NOMO-1 treated with DMSO at 0.1 percent for 48 hours (cell line): Measurements from ENCODE around the gene GSG1L2.
A peak's percentile ranks its signal among the peaks of the same experiment; 100 is the strongest.

Source experiments
- DNase-seq: peaks from one replicate; lab custom pipeline; 2025; ENCODE audit not compliant: unreplicated experiment; lab: John Stamatoyannopoulos, UW

Gene GSG1L2

GRCh38 chr17:9821921-9822320 lies at the start of gene GSG1L2:
Gene GSG1L2 (minus strand): TSS chr17:9822079. CDS start chr17:9822071, 8 bp downstream.
- DNase-seq = no peak

- DNase-seq = no peak
Observed at GRCh38 chr17:9868552-9868951, 46.7 kb upstream of the GSG1L2 start.

- peak; percentile 35 for DNase-seq
Observed at GRCh38 chr17:9865586-9865985, 43.7 kb upstream of the GSG1L2 start.

GRCh38 chr17:9862949-9863348 lies 41.1 kb upstream of the GSG1L2 start:
- DNase-seq = no peak

GRCh38 chr17:9862220-9862619 lies 40.3 kb upstream of the GSG1L2 start:
- DNase-seq = no peak

GRCh38 chr17:9860851-9861250 lies 39.0 kb upstream of the GSG1L2 start:
- no peak for DNase-seq

GRCh38 chr17:9859781-9860180 lies 37.9 kb upstream of the GSG1L2 start:
- DNase-seq = no peak

- no peak for DNase-seq
Observed at GRCh38 chr17:9855036-9855435, 33.2 kb upstream of the GSG1L2 start.

- DNase-seq = no peak
Observed at GRCh38 chr17:9854255-9854654, 32.4 kb upstream of the GSG1L2 start.

- no peak for DNase-seq
Observed at GRCh38 chr17:9850151-9850550, 28.3 kb upstream of the GSG1L2 start.

- no peak for DNase-seq
Observed at GRCh38 chr17:9845306-9845705, 23.4 kb upstream of the GSG1L2 start.

GRCh38 chr17:9844153-9844552 lies 22.3 kb upstream of the GSG1L2 start:
- no peak for DNase-seq

GRCh38 chr17:9843152-9844010 lies 21.5 kb upstream of the GSG1L2 start:
- no peak for DNase-seq

- no peak for DNase-seq
Observed at GRCh38 chr17:9842057-9842758, 20.3 kb upstream of the GSG1L2 start.

- no peak for DNase-seq
Observed at GRCh38 chr17:9839433-9839832, 17.6 kb upstream of the GSG1L2 start.

- DNase-seq = no peak
Observed at GRCh38 chr17:9837551-9838471, 15.9 kb upstream of the GSG1L2 start.

GRCh38 chr17:9833922-9834321 lies 12.0 kb upstream of the GSG1L2 start:
- DNase-seq = no peak

- DNase-seq = no peak
Observed at GRCh38 chr17:9830711-9831110, 8.8 kb upstream of the GSG1L2 start.

- DNase-seq = no peak
Observed at GRCh38 chr17:9829343-9829742, 7.5 kb upstream of the GSG1L2 start.

- DNase-seq = no peak
Observed at GRCh38 chr17:9828296-9829295, 6.7 kb upstream of the GSG1L2 start.
